GM21576 (cell line): ENCODE data around the gene SH2D4B.
"Not testable (repeated sequence)": the region's sequence is repeated elsewhere in the genome, so short reads cannot be mapped to it uniquely, and the experiment has no call there.

Experiments used
- ATAC-seq: cut with Tn5 transposase; IDR thresholded peaks from one replicate; pipeline ENCODE4 v1.9.1; 2021; ENCODE audit warnings: mild to moderate bottlenecking, moderate library complexity; ENCODE audit not compliant: unreplicated experiment

Gene SH2D4B

GRCh38 chr10:80542053-80542452 is 4.4 kb downstream of the SH2D4B start:
- ATAC-seq = no peak

- no peak for ATAC-seq
Measured at GRCh38 chr10:80542652-80543318, 5.1 kb downstream of the SH2D4B start.

GRCh38 chr10:80543319-80543672 is 5.6 kb downstream of the SH2D4B start:
- ATAC-seq = not testable (repeated sequence)

GRCh38 chr10:80544316-80544953 is 6.7 kb downstream of the SH2D4B start:
- ATAC-seq = no peak

GRCh38 chr10:80545258-80545881 is 7.7 kb downstream of the SH2D4B start:
- no peak for ATAC-seq

- no peak for ATAC-seq
Measured at GRCh38 chr10:80552151-80552646, 14.5 kb downstream of the SH2D4B start.

- no peak for ATAC-seq
Measured at GRCh38 chr10:80553436-80553835, 15.7 kb downstream of the SH2D4B start.

GRCh38 chr10:80554050-80554449 is 16.3 kb downstream of the SH2D4B start:
- ATAC-seq = no peak

GRCh38 chr10:80555415-80555814 is 17.7 kb downstream of the SH2D4B start:
- no peak for ATAC-seq

GRCh38 chr10:80561950-80562349 is 24.2 kb downstream of the SH2D4B start:
- ATAC-seq = no peak

- no peak for ATAC-seq
Measured at GRCh38 chr10:80567292-80567691, 29.6 kb downstream of the SH2D4B start.

GRCh38 chr10:80569131-80569895 is 31.6 kb downstream of the SH2D4B start:
- ATAC-seq = no peak

- no peak for ATAC-seq
Measured at GRCh38 chr10:80571352-80571751, 33.6 kb downstream of the SH2D4B start.

- ATAC-seq = no peak
Measured at GRCh38 chr10:80579181-80579763, 41.6 kb downstream of the SH2D4B start.

GRCh38 chr10:80579849-80580637 is 42.3 kb downstream of the SH2D4B start:
- no peak for ATAC-seq

GRCh38 chr10:80580638-80581468 is 43.2 kb downstream of the SH2D4B start:
- ATAC-seq = no peak

GRCh38 chr10:80581469-80581835 is 43.8 kb downstream of the SH2D4B start:
- ATAC-seq = no peak

GRCh38 chr10:80582286-80582960 is 44.7 kb downstream of the SH2D4B start:
- ATAC-seq = no peak

- no peak for ATAC-seq
Measured at GRCh38 chr10:80583685-80584084, 46.0 kb downstream of the SH2D4B start.
